ENCODE results near the gene CBY2. TPM values are rescaled to one million over a fixed set of nuclear protein-coding genes. Genes with fewer than 3 reads are reported as not detected.
"Not testable (repeated sequence)": the region's sequence is repeated elsewhere in the genome, so short reads cannot be mapped to it uniquely, and the experiment has no call there.

CBY2 gene
- total and polyA plus RNA-seq, 2 donors (not counting 1 experiment from before 2014, with no cell fraction given), result not detected

DNA sequence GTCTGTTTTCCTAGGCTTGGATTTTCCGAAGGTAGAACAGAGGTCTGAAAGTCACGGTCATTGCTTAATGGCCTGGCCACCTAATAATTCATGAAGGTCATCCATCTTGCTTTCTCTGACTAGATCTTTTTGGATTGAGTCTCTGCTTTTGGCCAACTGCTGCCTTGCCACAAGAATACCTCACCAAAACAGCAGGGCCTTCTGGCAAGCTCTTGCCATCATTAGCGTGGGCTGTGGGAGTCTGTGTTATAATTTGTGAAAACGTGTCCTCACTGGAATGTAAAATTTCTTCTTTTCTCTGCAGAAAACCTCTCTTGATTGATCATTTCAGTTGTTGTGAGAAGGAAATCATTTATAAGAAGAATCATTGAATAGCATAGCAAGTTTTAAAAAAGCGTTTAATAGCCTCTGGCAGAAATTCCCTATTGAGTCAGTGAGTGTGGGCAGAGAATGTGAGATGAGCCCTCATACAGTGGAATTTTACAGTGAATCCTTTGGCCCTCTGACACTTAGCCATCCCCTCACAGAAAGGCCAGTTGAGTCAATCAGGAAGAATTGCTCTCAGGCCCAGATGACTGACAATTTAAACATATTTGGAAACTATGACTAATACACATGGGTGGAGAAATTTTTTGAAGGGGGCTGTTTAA, 43.4 kb upstream of the CBY2 start:
- intact Hi-C loops (cut with micrococcal nuclease), result no loop called here
- no peak overlapping the region for H3K4me2 ChIP-seq (replicated peaks; ENCODE audit: low read depth, low read length, poor library complexity, severe bottlenecking)
- TF ChIP-seq, protein P1, sequence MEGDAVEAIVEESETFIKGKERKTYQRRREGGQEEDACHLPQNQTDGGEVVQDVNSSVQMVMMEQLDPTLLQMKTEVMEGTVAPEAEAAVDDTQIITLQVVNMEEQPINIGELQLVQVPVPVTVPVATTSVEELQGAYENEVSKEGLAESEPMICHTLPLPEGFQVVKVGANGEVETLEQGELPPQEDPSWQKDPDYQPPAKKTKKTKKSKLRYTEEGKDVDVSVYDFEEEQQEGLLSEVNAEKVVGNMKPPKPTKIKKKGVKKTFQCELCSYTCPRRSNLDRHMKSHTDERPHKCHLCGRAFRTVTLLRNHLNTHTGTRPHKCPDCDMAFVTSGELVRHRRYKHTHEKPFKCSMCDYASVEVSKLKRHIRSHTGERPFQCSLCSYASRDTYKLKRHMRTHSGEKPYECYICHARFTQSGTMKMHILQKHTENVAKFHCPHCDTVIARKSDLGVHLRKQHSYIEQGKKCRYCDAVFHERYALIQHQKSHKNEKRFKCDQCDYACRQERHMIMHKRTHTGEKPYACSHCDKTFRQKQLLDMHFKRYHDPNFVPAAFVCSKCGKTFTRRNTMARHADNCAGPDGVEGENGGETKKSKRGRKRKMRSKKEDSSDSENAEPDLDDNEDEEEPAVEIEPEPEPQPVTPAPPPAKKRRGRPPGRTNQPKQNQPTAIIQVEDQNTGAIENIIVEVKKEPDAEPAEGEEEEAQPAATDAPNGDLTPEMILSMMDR (IDR thresholded peaks at IDR 0.05), result no peak
- no peak for TF ChIP-seq EZH2 (IDR thresholded peaks at IDR 0.05; ENCODE audit: borderline replicate concordance, insufficient read depth, low read depth, low read length, poor library complexity, severe bottlenecking)
- no peaks in the 10 kb centered on the region for H3K9me3 Mint-ChIP-seq (ENCODE audit: insufficient read depth)
- H3K36me3 ChIP-seq (replicated peaks in 1 of 2; ENCODE audit: control extremely low read depth in 1 of 2, control insufficient read depth in 1 of 2, extremely low read depth in 1 of 2, insufficient read depth in 2 of 2, low read length in 1 of 2), result no peaks in the 10 kb centered on the region
- no peak for ATAC-seq (ENCODE audit: low read depth)
- no peaks in the 10 kb centered on the region for H3K4me1 ChIP-seq (ENCODE audit: control insufficient read depth in 2 of 2, insufficient read depth in 2 of 2, low read length in 2 of 2)
- no peak overlapping the region for H3K4me3 Mint-ChIP-seq
- no peaks in the 10 kb centered on the region for H3K79me2 ChIP-seq (ENCODE audit: control insufficient read depth, insufficient read depth, low read length)
- peaks cover 0 to 5% (median 0%) of the 10 kb centered on the region in 3 donors for H3K9me3 ChIP-seq (ENCODE audit: control extremely low read depth in 1 of 3, control insufficient read depth in 2 of 3, insufficient read depth in 1 of 3, low read length in 2 of 3)
- no peak overlapping the region for H3K9ac ChIP-seq (ENCODE audit: low read length)
- H2AFZ ChIP-seq (ENCODE audit: insufficient read depth, low read depth, low read length, poor library complexity, severe bottlenecking), result no peak overlapping the region
- H3K27ac ChIP-seq (ENCODE audit: low read length in 2 of 2), result no peak overlapping the region
- ChIA-PET CTCF (no interaction called here), POLR2A (no interaction called here)
- no peaks in the 10 kb centered on the region for H4K20me1 ChIP-seq (ENCODE audit: control insufficient read depth, insufficient read depth, low read length, poor library complexity, severe bottlenecking)
- H3K27ac Mint-ChIP-seq, result no peak overlapping the region
- H3K4me3 ChIP-seq (ENCODE audit: control extremely low read depth in 1 of 5, extremely low read depth in 1 of 5, insufficient read depth in 1 of 5, low read depth in 2 of 5, low read length in 4 of 5), result no peak overlapping the region
- peaks cover 0 to 3% (median 0%) of the 10 kb centered on the region in 4 experiments for H3K27me3 ChIP-seq (replicated peaks in 1 of 4; ENCODE audit: control extremely low read depth in 1 of 4, control insufficient read depth in 3 of 4, insufficient read depth in 4 of 4, low read length in 3 of 4)
- no peaks in the 10 kb centered on the region for H3K27me3 Mint-ChIP-seq
- DNase-seq, result no peak
- 85% methylated on average over 2 of the region's 5 CpGs for WGBS (ENCODE audit: insufficient coverage)
- H3K4me1 Mint-ChIP-seq, result no peaks in the 10 kb centered on the region

DNA sequence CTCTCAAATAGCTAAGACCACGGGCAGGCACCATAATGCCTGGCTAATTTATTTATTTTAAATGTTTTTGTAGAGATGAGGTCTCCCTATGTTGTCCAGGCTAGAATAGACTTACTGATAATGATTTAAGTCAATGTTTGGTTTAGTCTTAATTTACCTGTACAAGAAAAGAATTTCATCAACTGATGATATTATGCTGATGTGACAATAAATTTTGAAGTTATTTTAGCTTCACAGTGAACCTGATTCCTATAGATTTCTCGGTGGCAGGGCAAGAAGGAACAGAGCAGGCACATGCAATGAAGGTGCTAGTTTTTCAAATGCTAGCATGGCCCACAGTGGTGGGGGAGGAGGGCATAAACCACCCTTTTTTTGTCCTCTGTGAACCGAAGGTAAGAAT, 42.6 kb upstream of the CBY2 start:
- H3K9ac ChIP-seq (ENCODE audit: low read length), result no peak overlapping the region
- peaks cover 0 to 5% (median 0%) of the 10 kb centered on the region in 3 donors for H3K9me3 ChIP-seq (ENCODE audit: control extremely low read depth in 1 of 3, control insufficient read depth in 2 of 3, insufficient read depth in 1 of 3, low read length in 2 of 3)
- ATAC-seq (ENCODE audit: low read depth), result no peak
- H3K27ac ChIP-seq (ENCODE audit: low read length in 2 of 2), result no peak overlapping the region
- DNase-seq, result no peak
- H3K4me3 ChIP-seq (ENCODE audit: control extremely low read depth in 1 of 5, extremely low read depth in 1 of 5, insufficient read depth in 1 of 5, low read depth in 2 of 5, low read length in 4 of 5), result no peak overlapping the region
- WGBS (ENCODE audit: insufficient coverage), result no CpG with 5 or more reads among the region's 3 CpGs
- ChIA-PET CTCF (no interaction called here), POLR2A (no interaction called here)
- H3K4me1 Mint-ChIP-seq, result no peaks in the 10 kb centered on the region
- no peaks in the 10 kb centered on the region for H3K79me2 ChIP-seq (ENCODE audit: control insufficient read depth, insufficient read depth, low read length)
- TF ChIP-seq, protein P1 (IDR thresholded peaks at IDR 0.05), result no peak
- TF ChIP-seq EZH2 (IDR thresholded peaks at IDR 0.05; ENCODE audit: borderline replicate concordance, insufficient read depth, low read depth, low read length, poor library complexity, severe bottlenecking), result no peak
- H4K20me1 ChIP-seq (ENCODE audit: control insufficient read depth, insufficient read depth, low read length, poor library complexity, severe bottlenecking), result no peaks in the 10 kb centered on the region
- no peak overlapping the region for H3K4me2 ChIP-seq (replicated peaks; ENCODE audit: low read depth, low read length, poor library complexity, severe bottlenecking)
- no peak overlapping the region for H3K4me3 Mint-ChIP-seq
- no peaks in the 10 kb centered on the region for H3K36me3 ChIP-seq (replicated peaks in 1 of 2; ENCODE audit: control extremely low read depth in 1 of 2, control insufficient read depth in 1 of 2, extremely low read depth in 1 of 2, insufficient read depth in 2 of 2, low read length in 1 of 2)
- H3K27me3 Mint-ChIP-seq, result no peaks in the 10 kb centered on the region
- no peaks in the 10 kb centered on the region for H3K9me3 Mint-ChIP-seq (ENCODE audit: insufficient read depth)
- H3K27ac Mint-ChIP-seq, result no peak overlapping the region
- no peaks in the 10 kb centered on the region for H3K4me1 ChIP-seq (ENCODE audit: control insufficient read depth in 2 of 2, insufficient read depth in 2 of 2, low read length in 2 of 2)
- peaks cover 0 to 3% (median 0%) of the 10 kb centered on the region in 4 experiments for H3K27me3 ChIP-seq (replicated peaks in 1 of 4; ENCODE audit: control extremely low read depth in 1 of 4, control insufficient read depth in 3 of 4, insufficient read depth in 4 of 4, low read length in 3 of 4)
- H2AFZ ChIP-seq (ENCODE audit: insufficient read depth, low read depth, low read length, poor library complexity, severe bottlenecking), result no peak overlapping the region
- intact Hi-C loops (cut with micrococcal nuclease), result no loop called here

DNA sequence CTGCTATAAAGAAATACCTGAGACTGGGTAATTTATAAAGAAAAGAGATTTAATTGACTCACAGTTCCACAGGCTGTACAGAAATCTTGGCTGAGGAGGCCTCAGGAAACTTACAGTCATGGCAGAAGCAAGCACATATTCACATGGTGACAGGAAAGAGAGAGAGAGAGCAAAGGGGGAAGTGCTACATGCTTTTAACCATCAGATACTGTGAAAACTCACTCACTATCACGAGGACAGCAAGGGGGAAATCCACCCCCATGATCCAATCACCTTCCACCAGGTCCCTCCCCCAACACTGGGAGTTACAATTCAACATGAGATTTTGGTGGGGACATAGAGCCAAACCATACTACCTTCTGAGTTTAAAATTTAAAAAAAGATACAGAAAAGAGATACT, 41.7 kb upstream of the CBY2 start:
- H3K27ac ChIP-seq (ENCODE audit: low read length in 2 of 2); CTCF ChIA-PET; H4K20me1 ChIP-seq (ENCODE audit: control insufficient read depth, insufficient read depth, low read length, poor library complexity, severe bottlenecking); intact Hi-C loops (cut with micrococcal nuclease); H3K9me3 ChIP-seq (ENCODE audit: control extremely low read depth in 1 of 3, control insufficient read depth in 2 of 3, insufficient read depth in 1 of 3, low read length in 2 of 3); H3K4me2 ChIP-seq (replicated peaks; ENCODE audit: low read depth, low read length, poor library complexity, severe bottlenecking); H2AFZ ChIP-seq (ENCODE audit: insufficient read depth, low read depth, low read length, poor library complexity, severe bottlenecking); H3K79me2 ChIP-seq (ENCODE audit: control insufficient read depth, insufficient read depth, low read length); DNase-seq; H3K27me3 Mint-ChIP-seq; H3K9ac ChIP-seq (ENCODE audit: low read length); H3K36me3 ChIP-seq (replicated peaks in 1 of 2; ENCODE audit: control extremely low read depth in 1 of 2, control insufficient read depth in 1 of 2, extremely low read depth in 1 of 2, insufficient read depth in 2 of 2, low read length in 1 of 2); H3K4me3 ChIP-seq (ENCODE audit: control extremely low read depth in 1 of 5, extremely low read depth in 1 of 5, insufficient read depth in 1 of 5, low read depth in 2 of 5, low read length in 4 of 5); H3K27ac Mint-ChIP-seq; H3K9me3 Mint-ChIP-seq (ENCODE audit: insufficient read depth); H3K4me1 Mint-ChIP-seq; ATAC-seq (ENCODE audit: low read depth); H3K4me3 Mint-ChIP-seq; H3K27me3 ChIP-seq (replicated peaks in 1 of 4; ENCODE audit: control extremely low read depth in 1 of 4, control insufficient read depth in 3 of 4, insufficient read depth in 4 of 4, low read length in 3 of 4); POLR2A ChIA-PET; H3K4me1 ChIP-seq (ENCODE audit: control insufficient read depth in 2 of 2, insufficient read depth in 2 of 2, low read length in 2 of 2): not testable (repeated sequence)
- no CpG with 5 or more reads among the region's 1 CpG for WGBS (ENCODE audit: insufficient coverage)

All from B cell (primary cell).